Measurements from ENCODE around the gene RNLS. TPM values are rescaled to one million over a fixed set of nuclear protein-coding genes. Genes with fewer than 3 reads are reported as not detected.

RNLS gene
- total RNA-seq, 2 experiments from 2014 or later: 0.95 to 2.7 TPM

DNA sequence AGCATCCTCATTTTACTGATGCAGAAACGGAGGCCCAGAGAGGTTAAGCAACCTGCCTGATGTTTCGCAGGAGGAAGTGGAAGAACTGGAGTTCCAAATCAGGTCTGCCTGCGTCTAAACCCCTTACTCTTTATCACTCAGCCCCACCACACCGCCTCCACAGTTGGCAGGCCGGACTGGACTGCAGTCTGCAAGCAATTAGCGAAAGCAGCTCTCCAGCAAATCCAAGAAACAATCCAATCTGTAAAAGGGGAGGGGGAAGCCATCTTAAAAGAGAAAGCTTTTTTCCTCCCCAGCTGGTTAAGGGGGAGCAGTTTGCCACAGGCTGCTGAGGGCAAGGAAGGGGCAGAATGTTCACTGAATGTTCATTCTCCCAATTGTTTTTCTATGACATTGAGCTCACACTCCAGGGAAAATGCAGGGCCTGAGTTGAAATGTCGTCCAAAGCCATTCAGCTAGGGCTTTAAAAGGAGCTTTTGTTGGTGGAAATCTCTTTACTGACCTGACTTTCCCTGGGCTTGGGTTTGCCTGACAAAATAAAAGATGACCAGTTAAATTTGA, 350.1 kb downstream of the RNLS start:
- Mint-ChIP-seq H3K27me3 (no peaks in the 10 kb centered on the region), H3K9me3 (no peaks in the 10 kb centered on the region), H3K27ac (no peak overlapping the region), H3K36me3 (ENCODE audit: low read depth) (no peaks in the 10 kb centered on the region), H3K4me1 (ENCODE audit: low read depth) (peaks cover 15% of the 10 kb centered on the region), H3K4me3 (no peak overlapping the region)
- Histone ChIP-seq H3K9me3 (ENCODE audit: control insufficient read depth in 1 of 2, insufficient read depth in 1 of 2, low read length in 2 of 2) (no peaks in the 10 kb centered on the region), H3K36me3 (ENCODE audit: insufficient read depth, low read length) (no peaks in the 10 kb centered on the region), H3K4me3 (ENCODE audit: low read length) (no peak overlapping the region), H3K4me1 (ENCODE audit: insufficient read depth, low read length) (no peaks in the 10 kb centered on the region), H3K27ac (ENCODE audit: low read depth in 1 of 2, low read length in 2 of 2) (no peak overlapping the region), H3K27me3 (ENCODE audit: control insufficient read depth in 1 of 2, insufficient read depth in 2 of 2, low read length in 2 of 2) (no peaks in the 10 kb centered on the region)
- ATAC-seq (ENCODE audit: poor library complexity): no peak
- ChIA-PET POLR2A (no interaction called here), CTCF (no interaction called here)
- no peak for DNase-seq
- intact Hi-C loops (cut with DNase I, micrococcal nuclease): no loop called here
- TF ChIP-seq, protein P1, sequence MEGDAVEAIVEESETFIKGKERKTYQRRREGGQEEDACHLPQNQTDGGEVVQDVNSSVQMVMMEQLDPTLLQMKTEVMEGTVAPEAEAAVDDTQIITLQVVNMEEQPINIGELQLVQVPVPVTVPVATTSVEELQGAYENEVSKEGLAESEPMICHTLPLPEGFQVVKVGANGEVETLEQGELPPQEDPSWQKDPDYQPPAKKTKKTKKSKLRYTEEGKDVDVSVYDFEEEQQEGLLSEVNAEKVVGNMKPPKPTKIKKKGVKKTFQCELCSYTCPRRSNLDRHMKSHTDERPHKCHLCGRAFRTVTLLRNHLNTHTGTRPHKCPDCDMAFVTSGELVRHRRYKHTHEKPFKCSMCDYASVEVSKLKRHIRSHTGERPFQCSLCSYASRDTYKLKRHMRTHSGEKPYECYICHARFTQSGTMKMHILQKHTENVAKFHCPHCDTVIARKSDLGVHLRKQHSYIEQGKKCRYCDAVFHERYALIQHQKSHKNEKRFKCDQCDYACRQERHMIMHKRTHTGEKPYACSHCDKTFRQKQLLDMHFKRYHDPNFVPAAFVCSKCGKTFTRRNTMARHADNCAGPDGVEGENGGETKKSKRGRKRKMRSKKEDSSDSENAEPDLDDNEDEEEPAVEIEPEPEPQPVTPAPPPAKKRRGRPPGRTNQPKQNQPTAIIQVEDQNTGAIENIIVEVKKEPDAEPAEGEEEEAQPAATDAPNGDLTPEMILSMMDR (IDR thresholded peaks at IDR 0.05): no peak

DNA sequence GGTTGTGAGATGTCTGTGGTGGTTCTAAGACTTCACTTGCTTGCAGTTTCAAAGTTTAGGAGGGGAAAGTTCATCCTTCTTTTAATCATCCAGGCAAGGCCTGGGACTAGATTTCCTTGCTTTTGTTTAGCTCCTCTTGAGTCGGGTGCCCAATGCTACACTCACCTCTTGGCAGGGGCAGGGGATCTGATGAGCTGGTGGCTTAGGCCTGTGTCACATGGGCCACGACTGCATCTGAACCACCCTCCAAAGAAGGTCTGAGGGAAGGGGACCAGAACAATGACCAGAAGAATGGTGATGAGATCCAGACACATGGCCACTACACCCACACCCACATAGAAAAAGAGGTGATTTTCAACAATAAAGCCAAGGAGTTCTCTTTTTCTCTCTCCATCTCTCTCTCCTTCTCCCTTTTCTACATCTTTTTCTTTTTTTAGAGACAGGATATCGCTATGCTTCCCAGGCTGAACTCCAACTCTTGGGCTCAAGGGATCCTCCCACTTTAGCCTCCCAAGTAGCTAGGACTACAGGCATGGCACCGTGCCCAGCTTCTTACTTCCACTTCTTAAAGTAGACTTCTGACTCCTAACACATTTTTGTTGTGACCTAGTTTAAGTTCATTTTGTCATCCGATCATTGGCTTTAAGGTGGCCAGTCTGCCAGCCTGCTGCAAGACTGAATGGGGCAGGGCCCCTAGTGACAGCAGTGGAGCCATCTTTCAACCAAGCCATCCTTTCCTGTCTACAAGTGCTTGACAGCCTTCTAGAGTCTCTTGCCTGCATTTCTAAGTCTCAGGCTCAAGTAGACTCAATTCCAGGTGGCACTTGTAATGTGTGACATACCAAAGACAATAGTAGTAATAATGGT, 350.9 kb downstream of the RNLS start:
- Histone ChIP-seq H3K9me3 (ENCODE audit: control insufficient read depth in 1 of 2, insufficient read depth in 1 of 2, low read length in 2 of 2) (no peaks in the 10 kb centered on the region), H3K4me1 (ENCODE audit: insufficient read depth, low read length) (no peaks in the 10 kb centered on the region), H3K36me3 (ENCODE audit: insufficient read depth, low read length) (no peaks in the 10 kb centered on the region), H3K4me3 (ENCODE audit: low read length) (no peak overlapping the region), H3K27ac (ENCODE audit: low read depth in 1 of 2, low read length in 2 of 2) (no peak overlapping the region), H3K27me3 (ENCODE audit: control insufficient read depth in 1 of 2, insufficient read depth in 2 of 2, low read length in 2 of 2) (no peaks in the 10 kb centered on the region)
- no peak for DNase-seq
- Mint-ChIP-seq H3K27me3 (no peaks in the 10 kb centered on the region), H3K4me3 (no peak overlapping the region), H3K4me1 (ENCODE audit: low read depth) (peaks cover 13% of the 10 kb centered on the region), H3K9me3 (no peaks in the 10 kb centered on the region), H3K27ac (no peak overlapping the region), H3K36me3 (ENCODE audit: low read depth) (no peaks in the 10 kb centered on the region)
- ATAC-seq (ENCODE audit: poor library complexity): no peak
- POLR2A ChIA-PET: interaction anchor here (0.7 kb wide), 1 partner anchor 13 kb away, joined by 3 read pairs; no protein-coding TSS in a partner anchor
- intact Hi-C loops (cut with DNase I, micrococcal nuclease): no loop called here
- TF ChIP-seq, protein P1 (IDR thresholded peaks at IDR 0.05): no peak
- CTCF ChIA-PET: no interaction called here

DNA sequence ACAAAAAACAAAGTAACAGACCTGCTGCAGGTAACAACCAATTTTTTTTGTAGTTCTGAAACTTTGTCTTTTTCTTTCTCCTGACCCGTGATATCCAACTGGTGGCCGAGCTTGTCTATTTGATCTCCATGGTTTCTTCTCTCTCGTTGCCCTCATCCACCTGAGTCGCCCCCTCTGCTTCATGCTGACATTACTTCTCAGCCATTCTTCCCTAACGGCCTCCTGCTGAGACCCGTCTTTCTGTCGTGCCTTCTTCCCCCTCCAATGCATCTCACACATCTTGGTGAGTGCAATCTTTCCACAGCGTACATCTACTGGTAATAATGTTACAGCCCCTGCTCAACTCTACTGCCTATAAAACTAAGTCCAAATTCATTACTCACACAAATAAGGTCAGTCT, 352.9 kb downstream of the RNLS start:
- H3K27me3 Mint-ChIP-seq: no peaks in the 10 kb centered on the region
- no peaks in the 10 kb centered on the region for H3K9me3 Mint-ChIP-seq
- intact Hi-C loops (cut with DNase I, micrococcal nuclease): no loop called here
- ChIA-PET CTCF (no interaction called here), POLR2A (interaction anchor here (1.4 kb wide), 1 partner anchor 10 kb away, joined by 3 read pairs; no protein-coding TSS in a partner anchor)
- no peaks in the 10 kb centered on the region for H3K36me3 ChIP-seq (ENCODE audit: insufficient read depth, low read length)
- H3K27ac Mint-ChIP-seq: no peak overlapping the region
- H3K27me3 ChIP-seq (ENCODE audit: control insufficient read depth in 1 of 2, insufficient read depth in 2 of 2, low read length in 2 of 2): no peaks in the 10 kb centered on the region
- no peak overlapping the region for H3K4me3 Mint-ChIP-seq
- H3K4me1 ChIP-seq (ENCODE audit: insufficient read depth, low read length): no peaks in the 10 kb centered on the region
- no peak overlapping the region for H3K27ac ChIP-seq (ENCODE audit: low read depth in 1 of 2, low read length in 2 of 2)
- H3K4me3 ChIP-seq (ENCODE audit: low read length): no peak overlapping the region
- ATAC-seq (ENCODE audit: poor library complexity): no peak
- H3K4me1 Mint-ChIP-seq (ENCODE audit: low read depth): no peaks in the 10 kb centered on the region
- no peaks in the 10 kb centered on the region for H3K9me3 ChIP-seq (ENCODE audit: control insufficient read depth in 1 of 2, insufficient read depth in 1 of 2, low read length in 2 of 2)
- DNase-seq: no peak
- no peaks in the 10 kb centered on the region for H3K36me3 Mint-ChIP-seq (ENCODE audit: low read depth)
- TF ChIP-seq, protein P1 (IDR thresholded peaks at IDR 0.05): no peak

Measured in CD4-positive, alpha-beta T cell (primary cell).